ENCODE measurements around the gene FANCB. TPM values are rescaled to one million over a fixed set of nuclear protein-coding genes. Genes with fewer than 3 reads are reported as not detected.

The FANCB gene
- total and polyA plus RNA-seq, 5 donors from 2014 or later, result 1.7 to 2.8 (median 2.1) TPM

DNA sequence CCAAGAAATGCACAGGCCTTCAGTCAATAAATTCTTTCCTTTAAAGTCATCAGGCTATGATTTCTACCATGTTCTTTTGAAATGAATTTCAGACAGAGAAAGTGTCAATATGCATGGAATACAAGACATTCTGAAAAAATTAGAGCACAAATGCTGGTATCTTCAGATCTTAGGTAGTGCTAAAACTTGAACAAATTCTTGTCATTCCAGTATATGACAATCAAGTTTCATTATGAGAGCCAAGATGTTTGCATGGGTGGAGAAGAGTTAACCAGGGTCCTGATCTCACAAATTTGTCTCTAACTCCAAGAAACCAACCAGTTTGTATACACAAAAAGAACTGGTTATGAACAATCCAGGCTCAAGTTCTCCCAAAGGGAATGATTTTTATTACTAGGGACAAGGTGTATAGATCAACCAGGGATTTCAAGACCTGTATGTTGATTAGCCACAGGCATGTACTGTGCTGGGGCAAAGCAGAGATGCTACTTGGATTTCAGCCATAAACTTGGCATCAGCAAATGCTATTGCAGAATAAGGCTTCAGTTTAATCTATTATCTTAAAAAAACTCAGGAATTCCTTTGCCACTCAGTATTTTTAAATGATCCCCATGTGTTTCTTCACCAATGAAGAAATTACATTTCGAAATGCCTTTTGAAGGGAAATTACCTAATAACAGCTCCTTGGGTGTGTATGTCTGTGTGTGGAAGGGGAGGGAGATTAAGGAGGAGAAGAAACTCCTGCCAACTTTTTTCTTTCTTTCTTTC, 69.7 kb downstream of the FANCB start:
- Histone ChIP-seq H3K27ac (ENCODE audit: insufficient read depth, low read length, poor library complexity, severe bottlenecking) (no peak overlapping the region), H3K4me3 (ENCODE audit: low read depth, low read length) (no peak overlapping the region), H3K27me3 (ENCODE audit: control insufficient read depth, insufficient read depth, low read length) (no peaks in the 10 kb centered on the region), H3K9me3 (ENCODE audit: control insufficient read depth in 2 of 2, low read length in 2 of 2) (no peaks in the 10 kb centered on the region), H3K4me1 (ENCODE audit: control insufficient read depth, insufficient read depth, low read length, poor library complexity, severe bottlenecking) (no peaks in the 10 kb centered on the region), H3K36me3 (ENCODE audit: control insufficient read depth, insufficient read depth, low read length) (no peaks in the 10 kb centered on the region)
- DNase-seq, result no peak
- Mint-ChIP-seq H3K27me3 (no peaks in the 10 kb centered on the region), H3K4me1 (no peaks in the 10 kb centered on the region), H3K9me3 (peaks cover 0 to 7% (median 4%) of the 10 kb centered on the region in 7 donors), H3K27ac (no peak overlapping the region), H3K36me3 (no peaks in the 10 kb centered on the region), H3K4me3 (no peak overlapping the region)
- no peak for ATAC-seq (ENCODE audit: low read depth in 2 of 2)

DNA sequence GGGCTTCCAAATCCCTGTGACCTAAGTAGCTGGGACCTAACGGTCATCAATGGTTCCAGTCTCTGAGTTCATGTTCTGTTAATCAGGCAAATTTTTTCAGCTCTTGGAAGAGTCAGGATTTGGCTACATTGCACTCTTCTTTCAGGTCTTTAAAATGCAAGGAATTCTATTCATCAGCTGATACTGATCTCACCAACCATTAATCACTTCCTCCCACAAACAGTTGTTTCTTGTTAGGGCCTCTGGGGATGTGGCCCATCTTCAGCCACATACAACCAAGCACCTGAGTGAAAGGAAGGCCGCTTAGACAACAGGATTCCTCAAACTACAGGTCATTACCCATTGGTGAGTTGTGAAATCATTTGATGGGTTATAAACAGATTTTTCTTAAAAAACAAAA, 71.7 kb downstream of the FANCB start:
- H3K27ac Mint-ChIP-seq, result no peak overlapping the region
- Histone ChIP-seq H3K27ac (ENCODE audit: insufficient read depth, low read length, poor library complexity, severe bottlenecking) (no peak overlapping the region), H3K9me3 (ENCODE audit: control insufficient read depth in 2 of 2, low read length in 2 of 2) (no peaks in the 10 kb centered on the region), H3K27me3 (ENCODE audit: control insufficient read depth, insufficient read depth, low read length) (no peaks in the 10 kb centered on the region), H3K36me3 (ENCODE audit: control insufficient read depth, insufficient read depth, low read length) (no peaks in the 10 kb centered on the region), H3K4me1 (ENCODE audit: control insufficient read depth, insufficient read depth, low read length, poor library complexity, severe bottlenecking) (no peaks in the 10 kb centered on the region), H3K4me3 (ENCODE audit: low read depth, low read length) (no peak overlapping the region)
- ATAC-seq (ENCODE audit: low read depth in 2 of 2) (no peak), DNase-seq (no peak)
- H3K27me3 Mint-ChIP-seq, result no peaks in the 10 kb centered on the region
- no peaks in the 10 kb centered on the region for H3K4me1 Mint-ChIP-seq
- no peaks in the 10 kb centered on the region for H3K36me3 Mint-ChIP-seq
- H3K4me3 Mint-ChIP-seq, result no peak overlapping the region
- peaks cover 0 to 6% (median 1%) of the 10 kb centered on the region in 7 donors for H3K9me3 Mint-ChIP-seq

DNA sequence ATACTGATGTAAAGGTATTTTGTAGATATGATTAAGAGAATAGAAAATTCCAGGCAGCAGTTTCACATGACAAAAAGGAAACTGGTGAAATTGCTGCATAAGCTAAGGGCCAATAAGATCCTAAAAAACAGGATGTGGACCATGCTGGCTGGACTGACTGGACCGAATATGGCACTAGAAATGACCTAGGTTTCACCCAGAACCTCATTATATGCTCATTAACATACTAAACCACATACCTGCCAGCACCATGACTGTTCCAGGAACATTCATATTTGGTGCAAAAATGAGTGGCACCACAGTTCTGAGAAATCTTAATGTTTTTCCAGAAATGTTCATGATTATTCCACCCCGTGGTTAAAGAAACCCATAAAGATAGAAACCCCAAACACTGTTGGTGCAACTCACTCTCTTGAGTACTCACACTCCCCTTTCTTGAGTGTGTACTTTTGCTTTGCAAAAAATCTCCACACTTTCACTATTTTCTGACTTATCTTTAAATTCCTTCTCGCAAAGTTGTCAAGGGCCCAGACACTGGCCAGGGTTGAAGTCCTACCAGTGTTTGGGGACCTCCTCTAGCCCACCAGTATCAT, 74.0 kb downstream of the FANCB start:
- H3K27me3 Mint-ChIP-seq, result no peaks in the 10 kb centered on the region
- no peaks in the 10 kb centered on the region for H3K4me1 Mint-ChIP-seq

More for the DNA sequence above, 74.0 kb downstream of the FANCB start:
- Mint-ChIP-seq H3K9me3 (peaks cover 0 to 6% (median 0%) of the 10 kb centered on the region in 7 donors), H3K4me3 (no peak overlapping the region), H3K27ac (no peak overlapping the region), H3K36me3 (no peaks in the 10 kb centered on the region)
- no peak overlapping the region for H3K4me3 ChIP-seq (ENCODE audit: low read depth, low read length)
- ATAC-seq (ENCODE audit: low read depth in 2 of 2), result no peak
- no peaks in the 10 kb centered on the region for H3K36me3 ChIP-seq (ENCODE audit: control insufficient read depth, insufficient read depth, low read length)
- peak in 1 of 3 donors; percentile 34 for DNase-seq
- H3K27me3 ChIP-seq (ENCODE audit: control insufficient read depth, insufficient read depth, low read length), result no peaks in the 10 kb centered on the region
- H3K9me3 ChIP-seq (ENCODE audit: control insufficient read depth in 2 of 2, low read length in 2 of 2), result no peaks in the 10 kb centered on the region
- H3K27ac ChIP-seq (ENCODE audit: insufficient read depth, low read length, poor library complexity, severe bottlenecking), result no peak overlapping the region
- H3K4me1 ChIP-seq (ENCODE audit: control insufficient read depth, insufficient read depth, low read length, poor library complexity, severe bottlenecking), result no peaks in the 10 kb centered on the region

Other genes with a start within 250 kb of the FANCB start
- gene MOSPD2, start 352 bp upstream of the FANCB start, total RNA-seq, result 9.0 TPM
- 10 to 100 TPM in 1 of 4 donors, 1 to 10 TPM in 3; 5.5 to 10.8 (median 7.9) TPM for gene MOSPD2, start 352 bp upstream of the FANCB start, polyA plus RNA-seq

Measured in CD4-positive, CD25-positive, alpha-beta regulatory T cell (primary cell).